ENCODE measurements around the gene TLE5. TPM values are rescaled to one million over a fixed set of nuclear protein-coding genes. Genes with fewer than 3 reads are reported as not detected.

TLE5 gene
- total and polyA plus RNA-seq, 10 of the 15 experiments (the other 5 are each of a cell fraction or from before 2014, with no cell fraction given): 2.5 to 373 (median 154) TPM

- no peak for TF ChIP-seq CUX1 (IDR thresholded peaks at IDR 0.05; ENCODE audit: insufficient replicate concordance, low read depth, low read length)
These were observed 30.8 kb downstream of the TLE5 start (continued) for GRCh38 chr19:3031607-3031867.

GRCh38 chr19:3029065-3029923 lies 33.0 kb downstream of the TLE5 start, which contains the start of gene TLE2:
TLE2 (minus strand) TSS chr19:3029280; CDS start chr19:3028904, 376 bp downstream.
- SMC1A ChIA-PET (ENCODE audit: uncharacterized antibody, unreplicated experiment): no interaction called here
- no peaks in the 10 kb centered on the region for H3K4me1 ChIP-seq (ENCODE audit: control insufficient read depth, insufficient read depth, low read length)
- no peak within 1 kb of the TSS for H3K27ac ChIP-seq (ENCODE audit: control insufficient read depth, insufficient read depth)
- no peak for ATAC-seq
- FAIRE-seq: no peak
- no peaks in the 10 kb centered on the region for H3K79me2 ChIP-seq (ENCODE audit: control insufficient read depth, insufficient read depth, low read length)
- H3K27me3 ChIP-seq (replicated peaks in 1 of 2; ENCODE audit: control insufficient read depth in 2 of 2, insufficient read depth in 2 of 2, low read length in 1 of 2): peaks cover 12 to 21% of the 10 kb centered on the region in 2 experiments
- H3K9ac ChIP-seq (ENCODE audit: control insufficient read depth, insufficient read depth, low read length): no peak within 1 kb of the TSS
- intact Hi-C loops (cut with micrococcal nuclease; ENCODE audit: unreplicated experiment) (no loop called here), in situ Hi-C loops (cut with MboI) (no loop called here)
- DNase-seq (ENCODE audit: low read depth, low spot score): no peak
- RAD21 ChIA-PET (ENCODE audit: unreplicated experiment): no interaction called here
- peak within 1 kb of the TSS; percentile 33 for H3K4me2 ChIP-seq (ENCODE audit: control insufficient read depth, insufficient read depth)
- CTCF ChIA-PET: no interaction called here
- POLR2A ChIA-PET: no interaction called here
- H4K20me1 ChIP-seq (ENCODE audit: control insufficient read depth, insufficient read depth): no peaks in the 10 kb centered on the region
- H3K36me3 ChIP-seq (ENCODE audit: control insufficient read depth in 2 of 2, insufficient read depth in 2 of 2, low read length in 1 of 2): no peaks in the 10 kb centered on the region
- H3K4me3 ChIP-seq: no peak within 1 kb of the TSS; the same call in 1 of the 2 replicates
- no peak within 1 kb of the TSS for H2AFZ ChIP-seq (ENCODE audit: control insufficient read depth, low read depth, low read length)
- 26% methylated on average over 8 of the region's 85 CpGs for WGBS (ENCODE audit: insufficient coverage, insufficient replicate concordance, low lambda C conversion rate, missing lambda C conversion rate)
- no TSS peak for BruUV-seq (replicated peaks)
- peaks cover 3% of the 10 kb centered on the region; the same call in 2 of the 3 replicates for H3K9me3 ChIP-seq (replicated peaks; ENCODE audit: control insufficient read depth, insufficient read depth, low read length)
- no peak for TF ChIP-seq HDGF (IDR thresholded peaks at IDR 0.05)
- no peak for TF ChIP-seq TCF3 (IDR thresholded peaks at IDR 0.05; ENCODE audit: borderline replicate concordance, insufficient read depth, low read depth, low read length)
- TF ChIP-seq E4F1 (IDR thresholded peaks at IDR 0.05; ENCODE audit: borderline replicate concordance, partially characterized antibody): no peak
- no peak for TF ChIP-seq ZNF622 (IDR thresholded peaks at IDR 0.05)
- TF ChIP-seq SMC3 (IDR thresholded peaks at IDR 0.05; ENCODE audit: borderline replicate concordance, low read length): no peak
- no peak for TF ChIP-seq NR2C1 (IDR thresholded peaks at IDR 0.05)
- no peak for TF ChIP-seq ZZZ3 (IDR thresholded peaks at IDR 0.05; ENCODE audit: control insufficient read depth, insufficient read length, low read depth)
- TF ChIP-seq CUX1 (IDR thresholded peaks at IDR 0.05; ENCODE audit: insufficient replicate concordance, low read depth, low read length): no peak

Measured in GM12878 (cell line).